ENCODE measurements around the gene KCNH2.
"Not testable (repeated sequence)": the region's sequence is repeated elsewhere in the genome, so short reads cannot be mapped to it uniquely, and the experiment has no call there.

KCNH2 gene, protein sequence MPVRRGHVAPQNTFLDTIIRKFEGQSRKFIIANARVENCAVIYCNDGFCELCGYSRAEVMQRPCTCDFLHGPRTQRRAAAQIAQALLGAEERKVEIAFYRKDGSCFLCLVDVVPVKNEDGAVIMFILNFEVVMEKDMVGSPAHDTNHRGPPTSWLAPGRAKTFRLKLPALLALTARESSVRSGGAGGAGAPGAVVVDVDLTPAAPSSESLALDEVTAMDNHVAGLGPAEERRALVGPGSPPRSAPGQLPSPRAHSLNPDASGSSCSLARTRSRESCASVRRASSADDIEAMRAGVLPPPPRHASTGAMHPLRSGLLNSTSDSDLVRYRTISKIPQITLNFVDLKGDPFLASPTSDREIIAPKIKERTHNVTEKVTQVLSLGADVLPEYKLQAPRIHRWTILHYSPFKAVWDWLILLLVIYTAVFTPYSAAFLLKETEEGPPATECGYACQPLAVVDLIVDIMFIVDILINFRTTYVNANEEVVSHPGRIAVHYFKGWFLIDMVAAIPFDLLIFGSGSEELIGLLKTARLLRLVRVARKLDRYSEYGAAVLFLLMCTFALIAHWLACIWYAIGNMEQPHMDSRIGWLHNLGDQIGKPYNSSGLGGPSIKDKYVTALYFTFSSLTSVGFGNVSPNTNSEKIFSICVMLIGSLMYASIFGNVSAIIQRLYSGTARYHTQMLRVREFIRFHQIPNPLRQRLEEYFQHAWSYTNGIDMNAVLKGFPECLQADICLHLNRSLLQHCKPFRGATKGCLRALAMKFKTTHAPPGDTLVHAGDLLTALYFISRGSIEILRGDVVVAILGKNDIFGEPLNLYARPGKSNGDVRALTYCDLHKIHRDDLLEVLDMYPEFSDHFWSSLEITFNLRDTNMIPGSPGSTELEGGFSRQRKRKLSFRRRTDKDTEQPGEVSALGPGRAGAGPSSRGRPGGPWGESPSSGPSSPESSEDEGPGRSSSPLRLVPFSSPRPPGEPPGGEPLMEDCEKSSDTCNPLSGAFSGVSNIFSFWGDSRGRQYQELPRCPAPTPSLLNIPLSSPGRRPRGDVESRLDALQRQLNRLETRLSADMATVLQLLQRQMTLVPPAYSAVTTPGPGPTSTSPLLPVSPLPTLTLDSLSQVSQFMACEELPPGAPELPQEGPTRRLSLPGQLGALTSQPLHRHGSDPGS

DNA sequence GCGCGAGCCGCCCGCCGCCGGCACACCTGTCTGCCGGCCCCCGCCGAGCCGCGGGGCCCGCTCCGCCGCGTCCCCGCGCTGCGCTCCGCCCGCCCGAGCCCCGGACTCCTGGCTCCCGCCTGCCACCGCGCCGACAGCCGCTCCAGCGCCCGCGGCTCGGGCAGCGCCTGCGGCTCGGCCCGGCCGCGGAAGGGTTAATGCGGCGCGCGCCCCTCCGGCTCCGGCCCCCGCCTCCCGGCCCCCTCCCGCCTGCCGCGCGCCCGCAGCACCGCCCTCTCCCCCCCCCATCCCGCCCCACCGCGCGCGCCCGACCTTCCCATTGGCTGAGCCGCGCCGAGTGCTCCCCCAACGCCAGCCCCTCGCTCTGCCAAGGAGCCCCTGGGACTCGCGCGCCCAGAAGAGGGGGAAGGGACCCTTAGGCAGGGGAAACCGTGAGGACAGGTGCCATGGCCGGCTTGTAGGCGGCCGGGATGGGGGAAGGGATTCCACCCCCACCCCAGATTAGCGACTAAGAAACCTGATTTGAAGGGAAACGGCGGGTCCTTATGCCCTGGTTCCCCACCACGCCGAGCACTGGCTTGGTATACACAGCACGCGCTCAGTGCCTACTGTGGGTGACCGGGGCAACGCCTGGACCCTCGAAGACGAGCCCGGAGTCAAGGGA is at the start of gene KCNH2:
Gene KCNH2 (minus strand): TSS at position 196 of the 664 bp plus-strand sequence. CDS start 408 bp downstream, outside the sequence.
- no peak for DNase-seq

DNA sequence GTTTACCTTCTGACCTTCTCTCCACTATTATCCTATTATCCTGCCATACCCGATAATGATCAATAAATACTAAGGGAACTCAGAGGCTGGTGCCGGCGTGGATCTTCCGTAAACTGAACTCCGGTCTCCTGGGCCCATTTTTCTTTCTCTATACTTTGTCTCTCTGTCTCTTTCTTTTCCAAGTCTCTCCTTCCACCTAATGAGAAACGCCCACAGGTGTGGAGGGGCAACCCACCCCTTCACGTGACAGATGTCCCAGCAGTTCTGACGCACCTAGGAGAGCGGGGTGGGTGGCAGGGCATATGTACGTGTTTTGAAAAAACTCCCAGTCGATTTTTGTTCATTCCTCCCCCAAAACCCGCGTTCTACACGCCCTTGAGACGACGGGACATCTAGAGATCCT is 49.6 kb upstream of the KCNH2 start:
- DNase-seq, result not testable (repeated sequence)

DNA sequence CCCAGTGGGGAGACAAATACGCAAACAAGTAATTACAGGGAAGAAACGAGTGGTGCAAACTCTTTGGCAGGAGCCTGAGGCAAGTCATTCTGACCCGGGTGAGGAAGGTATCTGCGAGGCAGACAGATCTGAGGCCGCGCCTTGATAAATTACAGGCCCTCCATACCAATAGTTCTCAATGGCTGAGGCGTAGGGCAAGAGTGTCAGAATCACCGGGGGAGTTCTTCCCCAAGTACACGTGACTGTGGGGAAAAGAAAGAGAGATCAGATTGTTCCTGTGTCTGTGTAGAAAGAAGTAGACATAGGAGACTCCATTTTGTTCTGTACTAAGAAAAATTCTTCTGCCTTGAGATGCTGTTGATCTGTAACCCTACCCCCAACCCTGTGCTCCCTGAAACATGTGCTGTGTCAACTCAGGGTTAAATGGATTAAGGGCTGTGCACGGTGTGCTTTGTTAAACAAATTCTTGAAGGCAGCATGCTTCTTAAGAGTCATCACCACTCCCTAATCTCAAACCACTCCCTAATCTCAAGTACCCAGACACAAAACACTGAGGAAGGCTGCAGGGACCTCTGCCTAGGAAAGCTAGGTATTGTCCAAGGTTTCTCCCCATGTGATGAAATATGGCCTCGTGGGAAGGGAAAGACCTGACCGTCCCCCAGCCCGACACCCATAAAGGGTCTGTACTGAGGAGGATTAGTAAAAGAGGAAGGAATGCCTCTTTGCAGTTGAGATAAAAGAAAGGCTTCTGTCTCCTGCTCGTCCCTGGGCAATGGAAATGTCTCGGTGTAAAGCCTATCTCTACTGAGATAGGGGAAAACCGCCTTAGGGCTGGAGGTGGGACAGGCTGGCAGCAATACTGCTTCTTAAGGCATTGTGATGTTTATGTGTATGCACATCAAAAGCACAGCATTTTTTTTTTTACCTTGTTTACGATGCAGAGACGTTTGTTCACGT is 48.9 kb upstream of the KCNH2 start:
- DNase-seq, result not testable (repeated sequence)

DNA sequence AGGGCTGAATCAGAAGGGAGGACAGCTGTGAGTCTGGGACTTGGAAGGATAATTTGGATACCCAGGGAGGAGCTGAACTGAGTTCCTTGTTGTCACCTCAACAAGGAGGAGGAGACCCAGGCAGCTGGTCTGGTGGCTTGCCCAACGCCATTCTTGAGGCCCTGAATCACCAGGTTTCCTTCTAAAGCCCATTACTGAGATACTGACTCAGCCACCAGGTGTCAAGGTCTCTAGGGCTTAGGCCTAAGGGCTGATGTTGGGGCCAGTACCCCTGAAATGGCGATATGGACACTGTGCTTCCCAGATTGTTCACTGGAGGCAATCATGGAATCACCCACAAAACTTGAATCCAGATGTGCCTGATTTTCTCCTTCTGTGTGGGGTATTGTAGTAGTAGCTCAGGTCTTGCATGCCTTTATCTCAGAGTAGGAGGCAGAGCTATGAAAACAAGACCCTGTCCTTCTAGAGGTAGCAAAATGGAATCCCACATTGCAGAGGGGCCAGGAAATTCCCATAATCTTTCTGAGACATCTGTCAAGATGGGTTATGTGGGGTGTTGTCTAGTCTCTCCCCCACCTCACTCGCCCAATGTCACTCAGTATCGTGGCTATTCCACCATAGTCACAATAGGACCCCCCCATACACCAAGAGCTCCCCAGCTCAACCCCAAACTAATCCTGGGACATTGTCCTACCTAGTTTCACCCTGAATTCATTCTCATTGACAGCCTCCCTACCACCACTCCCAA is 48.0 kb upstream of the KCNH2 start:
- no peak for DNase-seq

DNA sequence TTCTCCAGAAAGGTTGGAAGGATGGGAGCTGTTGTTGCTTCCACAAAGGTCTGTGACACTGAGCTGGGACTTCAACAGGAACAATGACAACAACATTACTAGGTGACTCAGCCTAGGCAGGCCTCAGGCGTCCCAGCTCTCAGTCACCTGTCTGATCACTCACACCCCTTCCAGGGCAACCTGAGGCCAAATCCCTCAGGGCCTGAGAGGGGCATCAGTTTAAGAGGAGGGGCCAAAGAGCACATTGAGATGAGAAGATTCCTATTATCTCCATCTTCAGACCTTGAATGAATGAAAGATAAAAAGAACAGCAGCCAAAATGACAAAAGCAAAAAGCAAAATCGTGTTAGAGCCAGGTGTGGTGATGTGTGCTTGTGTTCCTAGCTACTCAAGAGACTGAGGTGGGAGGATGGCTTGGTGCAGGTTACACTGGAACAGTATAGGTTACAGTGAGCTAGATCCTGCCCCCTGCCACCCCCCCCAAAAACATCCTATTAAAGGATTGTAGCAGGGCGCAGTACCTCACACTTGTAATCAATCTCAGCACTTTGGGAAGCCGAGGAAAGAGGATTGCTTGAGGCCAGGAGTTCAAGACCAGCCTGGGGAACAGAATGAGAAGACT is 46.4 kb upstream of the KCNH2 start, which contains the start of gene ATG9B:
Gene ATG9B (minus strand): TSS at position 60 of the 622 bp plus-strand sequence. CDS start 71 bp downstream, outside the sequence.
- DNase-seq, result no peak

DNA sequence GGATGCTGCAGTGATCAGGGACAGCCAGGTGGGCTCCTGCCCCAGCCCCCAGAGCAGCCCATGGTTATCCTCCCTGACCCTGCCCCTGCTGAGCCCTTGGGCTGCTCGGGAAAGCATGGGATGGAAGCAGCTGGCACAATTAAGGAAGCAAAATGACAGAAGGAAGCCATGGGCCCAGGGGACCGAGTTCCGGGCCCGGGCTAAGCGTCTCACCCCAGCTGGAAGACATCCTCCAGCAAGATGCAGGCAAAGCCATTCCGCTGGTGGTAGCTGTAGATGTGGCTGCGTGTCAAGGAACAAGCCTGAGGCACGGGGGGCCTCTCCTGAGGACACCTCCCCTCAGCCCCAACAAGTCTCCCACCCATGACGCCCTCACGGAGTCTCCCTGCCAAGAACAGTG is 45.1 kb upstream of the KCNH2 start:
- no peak for DNase-seq

DNA sequence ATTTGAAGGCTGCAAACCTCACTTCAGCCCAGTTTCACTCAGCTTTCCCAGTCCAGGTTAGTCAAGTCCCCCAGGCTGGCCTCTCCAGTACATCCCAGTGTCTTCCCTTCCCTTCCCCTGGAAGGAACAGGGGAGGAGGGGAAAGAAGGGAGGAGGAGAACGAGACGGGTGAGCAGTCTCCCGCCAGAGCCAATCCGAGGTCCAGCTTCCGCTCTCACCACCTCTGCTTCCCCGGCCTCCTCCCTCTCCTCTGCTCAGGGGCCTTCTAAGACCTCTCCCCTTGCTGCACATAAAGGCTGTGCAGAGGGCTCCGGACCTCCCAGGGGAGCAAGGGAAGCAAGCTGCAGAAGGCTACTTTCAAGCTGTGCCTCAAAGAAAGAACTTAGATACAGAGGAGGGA is 42.1 kb upstream of the KCNH2 start:
- DNase-seq, result no peak

DNA sequence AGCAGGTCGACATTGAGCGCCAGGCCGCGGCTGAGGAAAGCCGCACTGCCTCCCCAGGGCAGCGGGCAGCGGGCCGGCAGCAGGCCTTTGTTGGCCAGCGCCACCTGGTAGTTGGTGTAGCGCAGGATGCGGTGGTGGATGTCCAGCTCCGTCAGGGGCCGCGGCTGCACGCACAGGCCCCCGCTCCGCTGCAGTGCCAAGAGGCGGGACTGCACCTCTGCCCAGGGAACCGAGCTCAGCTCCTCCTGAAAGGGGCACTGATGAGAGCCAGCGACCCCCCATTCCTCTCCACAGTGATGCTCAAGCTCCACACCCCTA is 41.0 kb upstream of the KCNH2 start:
- no peak for DNase-seq

DNA sequence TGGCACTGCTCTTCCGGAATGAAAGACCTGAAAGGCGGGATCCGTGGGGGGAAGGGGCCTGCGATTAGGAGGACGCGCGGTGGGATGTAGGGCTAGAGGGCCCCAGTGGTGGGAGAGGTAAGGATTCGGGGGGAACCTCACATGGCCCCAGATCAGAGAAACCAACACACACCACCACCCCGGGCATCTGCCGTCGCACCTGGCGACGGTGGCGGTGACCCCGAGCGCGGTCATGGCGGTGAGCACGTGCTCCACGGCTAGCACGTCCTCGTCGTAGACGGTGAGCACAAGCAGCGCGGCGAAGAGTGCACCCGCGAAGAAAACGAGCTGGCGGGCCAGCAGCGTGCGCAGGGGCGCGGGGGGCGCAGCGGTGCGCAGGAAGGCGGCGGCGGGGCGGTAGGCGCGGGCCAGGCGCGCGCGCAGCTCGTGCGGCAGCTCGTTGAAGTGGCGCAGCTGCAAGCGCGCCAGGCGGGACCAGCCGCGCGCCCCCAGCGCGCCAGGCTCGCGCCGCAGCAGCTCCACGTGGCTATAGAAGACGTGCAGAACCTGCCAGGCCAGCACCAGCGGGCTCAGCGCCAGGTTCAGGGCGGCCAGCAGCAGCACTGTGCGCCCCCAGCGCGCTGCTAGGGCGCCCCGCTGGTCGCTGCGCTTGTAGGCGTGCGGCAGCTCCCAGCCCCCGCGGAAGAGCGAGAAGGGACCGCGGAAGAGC is 40.5 kb upstream of the KCNH2 start:
- DNase-seq, result peak; percentile 55

DNA sequence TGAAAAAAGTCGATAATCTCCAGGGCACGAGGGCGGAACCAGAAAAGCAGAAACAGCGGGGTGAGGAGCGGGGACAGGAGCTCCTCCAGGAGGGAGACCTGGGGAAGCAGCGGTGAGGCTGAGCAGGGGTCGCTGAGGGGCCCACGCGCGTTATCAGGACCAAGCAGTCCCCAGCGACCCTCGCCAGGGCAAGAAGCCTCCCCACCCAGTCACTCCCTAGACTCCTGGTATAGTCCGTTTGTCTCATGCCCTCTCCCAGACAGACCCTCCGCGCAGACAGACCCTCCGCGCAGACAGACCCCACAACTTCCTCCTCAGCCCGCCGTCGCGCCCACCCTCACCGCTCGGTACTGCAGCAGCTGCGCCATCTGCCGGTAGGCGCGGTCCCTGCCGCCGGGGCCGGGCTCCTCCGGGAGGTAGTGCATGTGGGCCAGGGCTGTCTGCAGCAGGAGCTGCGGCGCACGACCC is 39.9 kb upstream of the KCNH2 start:
- DNase-seq, result peak; percentile 90

DNA sequence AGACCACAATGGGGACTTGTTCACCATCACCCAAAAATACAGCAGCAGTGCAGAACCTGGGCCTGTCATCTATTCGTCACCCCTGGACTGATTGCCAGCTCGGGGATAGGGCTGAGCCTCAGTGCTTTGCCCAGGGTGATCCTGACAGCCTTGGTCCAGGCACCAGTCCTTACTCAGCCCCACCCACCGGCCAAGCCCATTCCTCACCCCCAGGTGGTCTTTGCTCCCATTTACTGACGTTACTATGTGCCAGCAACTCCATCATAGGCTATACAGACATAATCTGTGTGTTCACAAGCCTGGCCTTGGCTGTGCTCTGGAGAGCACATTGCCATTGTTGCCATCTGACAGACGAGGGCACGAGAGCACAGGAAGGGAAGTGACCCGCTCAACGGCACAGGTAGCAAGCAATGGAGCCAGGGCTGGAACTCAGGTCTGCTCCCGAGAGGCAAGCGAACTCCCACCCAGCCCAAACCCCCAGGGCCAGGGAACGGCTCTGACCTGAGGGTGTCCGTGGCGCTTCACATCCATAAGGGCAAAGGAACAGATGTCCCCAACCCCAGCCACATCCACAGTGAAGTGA is 39.3 kb upstream of the KCNH2 start:
- DNase-seq, result no peak

DNA sequence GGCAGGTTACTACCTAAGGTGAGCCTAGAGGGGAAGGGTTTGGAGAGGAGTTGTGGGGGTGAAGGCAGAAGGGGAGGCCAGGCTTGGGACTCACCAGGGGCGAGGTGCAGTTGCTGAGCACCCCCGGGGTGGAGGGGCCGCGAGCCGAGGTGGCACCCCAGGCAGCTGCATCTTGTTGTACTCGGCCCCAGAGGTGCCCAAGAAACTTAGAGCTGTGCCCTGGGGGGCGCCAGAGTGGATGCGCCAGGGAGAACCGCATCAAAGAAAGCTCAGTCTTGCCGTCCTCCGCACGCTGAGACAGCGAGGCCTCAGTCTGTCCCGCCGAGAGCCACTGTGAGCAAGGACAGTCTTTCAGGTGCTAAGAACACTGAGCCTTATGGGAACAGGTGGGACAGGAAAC is 38.8 kb upstream of the KCNH2 start:
- no peak for DNase-seq

DNA sequence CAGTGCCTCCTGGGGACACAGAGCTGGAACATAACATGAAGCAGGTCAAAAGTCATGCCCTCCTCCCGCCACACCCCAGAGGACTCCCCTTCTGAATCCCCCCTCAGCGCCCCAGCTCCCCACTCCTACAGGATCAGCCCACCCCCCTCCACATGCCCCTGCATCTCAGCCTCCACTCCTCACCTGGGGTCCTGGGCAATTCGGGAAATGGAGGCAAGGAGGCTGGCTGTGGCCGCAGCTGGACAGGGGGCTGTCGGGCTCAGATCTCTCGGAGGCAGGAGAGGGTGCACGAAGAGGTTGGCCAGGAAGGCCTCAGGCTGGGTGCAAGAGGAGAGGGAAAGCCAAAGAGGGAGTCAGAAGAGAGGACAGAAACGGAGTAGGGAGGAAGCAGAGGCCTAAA is 38.4 kb upstream of the KCNH2 start:
- no peak for DNase-seq

DNA sequence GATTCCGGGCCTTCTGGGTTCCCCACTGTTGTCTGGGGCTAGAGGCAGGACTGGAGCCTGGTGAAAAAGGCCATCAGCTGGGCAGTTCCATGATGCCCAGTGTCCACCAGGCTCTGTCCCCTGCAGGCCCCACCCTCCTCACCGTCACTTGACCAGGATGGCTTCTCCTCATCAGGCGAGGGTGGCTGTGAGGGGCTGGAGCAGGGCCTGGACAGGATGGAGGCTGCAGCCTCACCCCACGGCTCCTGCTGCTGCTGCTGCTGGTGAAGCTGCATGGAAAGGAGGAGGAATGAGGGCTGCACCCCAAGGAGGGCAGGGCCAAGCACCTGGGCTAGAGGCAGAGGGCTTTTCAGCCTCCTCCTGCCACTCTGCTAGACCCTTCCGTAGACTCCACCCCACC is 37.8 kb upstream of the KCNH2 start:
- DNase-seq, result no peak

DNA sequence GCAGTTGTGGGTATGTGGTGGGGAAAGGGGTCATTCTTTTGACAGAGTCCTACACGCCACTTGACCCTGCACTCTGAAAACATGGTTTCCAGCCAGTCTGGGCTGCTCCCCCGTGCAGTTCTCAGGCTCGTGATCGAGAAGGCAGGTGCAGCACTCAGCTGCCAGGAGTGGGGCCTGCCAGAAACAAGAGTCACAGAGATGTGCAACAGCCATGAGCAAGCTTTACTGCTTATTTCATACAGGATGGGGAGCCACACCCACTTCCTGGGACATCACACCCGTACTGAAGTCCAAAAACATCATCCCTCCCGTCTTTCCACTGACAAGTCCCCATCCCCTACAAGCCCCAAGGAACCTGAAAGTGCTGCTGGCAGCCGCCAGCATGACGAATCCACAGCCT is 36.8 kb upstream of the KCNH2 start:
- DNase-seq, result peak; percentile 56

DNA sequence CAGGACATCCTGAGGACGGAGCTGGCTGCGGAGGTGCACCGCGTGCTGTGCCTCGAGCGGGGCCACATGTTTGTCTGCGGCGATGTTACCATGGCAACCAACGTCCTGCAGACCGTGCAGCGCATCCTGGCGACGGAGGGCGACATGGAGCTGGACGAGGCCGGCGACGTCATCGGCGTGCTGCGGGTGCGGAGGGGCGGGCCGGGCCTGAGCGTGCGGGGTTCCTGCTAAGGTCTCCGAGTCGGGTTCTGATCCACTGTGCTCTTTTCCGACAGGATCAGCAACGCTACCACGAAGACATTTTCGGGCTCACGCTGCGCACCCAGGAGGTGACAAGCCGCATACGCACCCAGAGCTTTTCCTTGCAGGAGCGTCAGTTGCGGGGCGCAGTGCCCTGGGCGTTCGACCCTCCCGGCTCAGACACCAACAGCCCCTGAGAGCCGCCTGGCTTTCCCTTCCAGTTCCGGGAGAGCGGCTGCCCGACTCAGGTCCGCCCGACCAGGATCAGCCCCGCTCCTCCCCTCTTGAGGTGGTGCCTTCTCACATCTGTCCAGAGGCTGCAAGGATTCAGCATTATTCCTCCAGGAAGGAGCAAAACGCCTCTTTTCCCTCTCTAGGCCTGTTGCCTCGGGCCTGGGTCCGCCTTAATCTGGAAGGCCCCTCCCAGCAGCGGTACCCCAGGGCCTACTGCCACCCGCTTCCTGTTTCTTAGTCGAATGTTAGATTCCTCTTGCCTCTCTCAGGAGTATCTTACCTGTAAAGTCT is 35.8 kb upstream of the KCNH2 start:
- DNase-seq, result peak; percentile 94

DNA sequence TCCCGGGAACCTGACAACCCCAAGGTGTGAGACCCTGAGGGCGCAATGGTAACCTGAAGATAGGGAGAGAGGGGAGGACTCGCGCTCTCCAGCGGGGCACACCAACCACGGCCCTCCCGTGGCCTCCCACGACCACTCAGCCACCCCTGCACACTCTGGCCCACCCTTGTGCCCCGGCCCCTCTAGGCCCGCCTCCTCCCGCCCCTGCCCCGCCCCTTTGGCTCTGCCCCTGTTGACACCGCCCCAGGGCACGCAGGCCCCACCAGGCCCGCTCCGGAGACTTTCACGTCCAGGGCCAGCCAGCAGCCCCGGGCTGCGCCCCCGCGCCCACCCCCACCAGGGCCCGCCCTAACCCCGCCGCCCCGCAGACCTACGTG is 35.2 kb upstream of the KCNH2 start:
- DNase-seq, result no peak

DNA sequence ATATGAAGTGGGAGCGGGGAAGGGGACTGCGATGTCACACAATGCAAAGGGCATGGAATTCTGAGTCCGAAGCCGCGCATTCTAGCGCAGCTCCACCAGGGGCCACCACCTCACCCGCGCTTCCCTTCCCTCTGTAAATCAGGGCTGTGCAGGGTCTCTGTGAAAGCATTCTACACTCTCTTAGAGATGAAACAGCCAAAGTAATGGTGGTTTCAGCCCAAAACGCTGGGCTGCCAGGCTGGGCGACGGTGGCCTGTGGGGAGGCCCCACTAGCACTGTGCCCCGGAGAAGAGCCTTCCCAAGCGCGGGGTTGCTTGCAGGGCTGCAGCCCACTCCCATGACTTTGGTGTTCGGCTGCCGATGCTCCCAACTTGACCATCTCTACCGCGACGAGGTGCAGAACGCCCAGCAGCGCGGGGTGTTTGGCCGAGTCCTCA is 34.8 kb upstream of the KCNH2 start:
- DNase-seq, result peak; percentile 36
